HG03439 (cell line): ENCODE data around the gene XIRP1.

Experiments used
- ATAC-seq: cut with Tn5 transposase; IDR thresholded peaks from one replicate; pipeline ENCODE4 v1.9.1; 2021; ENCODE audit warnings: mild to moderate bottlenecking, moderate library complexity; ENCODE audit not compliant: unreplicated experiment

Gene XIRP1

GRCh38 chr3:39208463-39209055 lies 16.2 kb upstream of the XIRP1 start:
- no peak for ATAC-seq

DNA sequence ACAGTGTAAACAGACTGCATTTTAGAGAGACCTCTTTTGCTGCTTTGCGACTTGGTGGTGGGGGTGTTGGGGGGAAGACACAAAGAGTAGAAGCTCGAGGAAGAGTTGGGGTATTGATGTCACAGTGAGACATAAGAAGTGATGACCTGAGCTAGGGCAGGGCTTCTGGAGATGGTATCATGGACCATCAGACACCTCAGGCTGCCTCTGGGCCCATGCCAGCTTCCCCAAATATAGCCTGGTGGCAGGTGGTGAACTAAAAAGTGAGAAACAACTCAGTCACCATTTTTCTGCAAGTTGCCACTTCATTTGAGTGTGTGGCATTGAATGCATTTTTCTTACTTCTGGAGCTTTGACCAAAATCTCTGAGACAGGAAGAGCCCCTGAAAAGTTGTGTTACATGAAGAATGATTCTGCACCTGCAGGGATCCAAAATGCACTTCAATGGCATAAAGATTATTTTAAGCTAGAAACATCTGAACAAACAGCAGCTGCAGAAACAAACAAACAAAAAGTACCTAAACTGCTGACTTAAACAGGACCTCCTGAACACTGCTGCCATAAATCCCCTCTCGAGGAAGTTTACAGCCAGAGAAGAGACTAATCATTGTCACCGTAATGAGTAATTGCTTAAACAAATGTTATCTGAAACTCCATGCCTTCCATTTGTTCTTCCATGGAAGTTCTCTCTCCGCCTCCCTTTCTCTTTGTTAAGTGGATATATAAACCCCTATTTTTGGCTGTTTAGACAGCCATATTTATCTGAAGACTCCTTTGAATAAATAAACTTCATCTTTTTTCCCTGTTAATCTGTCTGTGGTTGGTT lies 15.2 kb upstream of the XIRP1 start:
- no peak for ATAC-seq

DNA sequence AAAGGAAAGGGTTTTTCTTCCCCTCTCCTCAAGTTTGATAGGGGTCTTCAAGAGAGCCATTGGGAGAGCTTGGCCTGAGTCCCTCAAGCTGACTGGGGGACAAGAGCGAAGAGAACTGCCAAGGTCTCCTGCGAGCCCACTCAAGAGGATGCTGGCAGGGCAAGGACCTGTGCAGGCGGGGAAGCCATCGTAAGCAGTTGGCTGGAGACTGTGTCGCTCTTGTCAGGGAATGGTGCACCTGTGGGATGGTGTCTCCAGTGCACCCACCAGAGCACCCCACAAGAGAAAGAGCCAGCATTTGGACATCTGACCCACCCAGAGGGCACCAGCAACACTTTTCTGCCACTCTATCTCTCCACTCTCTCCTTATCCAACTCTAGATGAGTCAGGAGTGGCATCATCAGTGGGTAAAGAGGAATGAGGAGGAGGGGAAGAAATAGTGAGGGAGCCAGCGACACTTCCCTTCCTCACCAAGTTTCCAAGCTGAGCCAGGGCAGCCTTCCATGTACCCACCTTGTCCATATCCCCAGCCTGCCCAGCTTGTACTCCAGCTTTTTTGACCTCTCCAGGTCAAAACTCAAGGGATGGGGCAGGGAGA lies 13.6 kb upstream of the XIRP1 start:
- ATAC-seq: no peak

DNA sequence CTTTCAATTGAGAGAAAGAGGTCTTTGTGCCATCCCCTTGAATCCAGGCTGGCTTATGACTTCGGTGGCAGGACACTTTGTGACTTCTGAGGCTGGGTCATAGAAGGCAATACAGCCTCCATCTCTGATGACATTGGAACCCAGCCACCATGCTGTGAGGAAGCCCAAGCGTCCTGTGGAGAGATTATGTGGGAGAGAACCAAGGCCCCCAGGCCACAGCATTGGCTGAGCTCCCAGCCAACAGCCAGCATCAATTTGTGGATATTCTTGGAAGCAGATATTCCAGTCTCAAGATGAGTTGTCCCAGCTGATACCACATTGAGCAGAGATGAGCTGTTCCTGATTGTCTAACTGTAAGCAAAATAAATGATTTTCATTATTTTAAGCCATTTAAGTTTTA lies 12.7 kb upstream of the XIRP1 start:
- no peak for ATAC-seq

DNA sequence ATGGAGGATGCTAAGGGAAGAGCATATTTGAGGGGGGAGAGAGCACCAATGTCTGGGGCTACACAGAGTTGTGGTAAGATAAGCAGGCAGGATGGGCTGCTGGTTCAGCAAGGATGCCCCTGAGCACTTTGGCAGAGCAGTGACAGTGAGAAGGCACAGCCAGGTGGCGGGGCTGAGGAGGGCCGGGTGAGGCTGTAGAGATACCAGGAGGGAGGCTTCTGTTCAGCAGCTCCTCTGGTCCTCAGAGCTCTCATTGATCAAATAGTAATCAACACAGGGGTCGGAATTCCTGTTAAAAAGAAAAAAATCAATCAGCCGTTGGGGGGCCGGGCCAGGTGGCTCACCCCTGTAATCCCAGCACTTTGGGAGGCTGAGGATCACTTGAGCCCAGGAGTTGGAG lies 11.5 kb upstream of the XIRP1 start:
- no peak for ATAC-seq

DNA sequence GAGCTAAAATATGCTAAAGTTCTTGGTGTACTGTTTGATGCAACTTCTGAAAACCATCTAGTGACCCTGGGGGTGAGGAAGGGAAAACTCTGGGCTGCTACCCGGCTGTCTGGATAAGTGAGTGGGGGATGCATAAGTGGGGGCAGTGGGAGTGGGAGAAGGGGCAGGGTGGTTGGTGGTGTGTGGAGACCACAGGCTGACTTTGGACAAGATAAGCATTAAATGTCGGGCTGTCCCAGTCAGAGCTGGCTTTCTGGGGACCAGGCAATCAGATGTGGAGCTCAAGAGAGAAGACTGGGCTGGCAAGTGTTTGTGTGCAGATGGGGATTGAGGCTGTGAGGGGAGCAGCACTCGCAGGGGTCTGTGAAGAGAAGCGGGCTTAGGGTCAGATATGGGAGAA lies 11.0 kb upstream of the XIRP1 start:
- ATAC-seq: no peak

DNA sequence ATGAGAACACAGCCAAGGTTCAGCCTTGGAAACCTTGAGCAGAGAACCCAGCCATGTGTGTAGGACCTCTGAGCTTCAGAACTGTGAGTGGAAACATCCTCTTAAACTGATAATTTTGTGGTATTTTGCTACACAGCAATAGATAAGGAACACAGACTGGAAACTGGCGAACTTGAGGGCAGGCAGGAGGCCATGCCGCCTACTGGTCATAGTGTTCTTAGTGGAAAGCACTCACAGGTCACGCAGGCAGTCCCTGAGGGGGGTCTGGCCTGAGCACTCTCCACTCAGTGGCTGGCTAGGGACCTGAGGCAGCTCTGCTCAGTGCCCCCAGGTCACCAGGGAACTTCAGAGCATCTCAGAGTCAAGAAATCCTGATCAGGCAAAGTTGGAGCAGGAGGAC lies 9.7 kb upstream of the XIRP1 start:
- no peak for ATAC-seq

DNA sequence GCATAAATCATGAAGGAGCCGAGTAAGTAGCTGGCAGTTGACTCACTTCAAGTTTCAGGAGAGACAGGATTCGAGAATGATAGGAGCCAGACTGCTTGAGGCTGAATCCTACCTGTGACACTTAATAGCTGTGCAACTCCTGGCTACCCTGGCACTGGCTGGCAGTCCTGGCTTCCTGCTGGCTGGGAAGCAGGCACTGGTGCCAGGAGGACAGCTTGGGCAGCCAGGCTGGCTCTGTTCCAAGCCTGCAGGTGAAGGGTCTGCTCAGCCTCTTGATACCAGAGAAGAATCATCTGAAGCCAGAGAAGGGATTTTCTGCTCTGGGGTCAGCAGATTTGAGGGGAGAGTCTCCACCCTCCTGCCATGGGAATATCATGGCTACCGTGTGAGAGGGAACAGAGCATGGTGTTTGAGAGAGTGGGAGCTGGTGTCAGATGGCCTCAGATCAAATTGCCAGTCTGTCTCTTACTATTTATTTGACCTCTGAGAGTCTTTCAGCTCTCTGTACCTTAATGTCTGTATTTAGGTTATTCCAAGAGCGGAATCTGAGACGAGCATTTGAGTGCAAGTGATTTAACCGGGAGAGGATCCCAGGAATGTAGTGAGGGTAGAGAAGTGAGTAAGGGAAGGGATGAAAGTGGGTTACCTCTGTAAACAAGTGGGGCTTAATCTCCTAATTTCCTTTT lies 4.4 kb upstream of the XIRP1 start:
- ATAC-seq: no peak

GRCh38 chr3:39196034-39196433 lies 3.6 kb upstream of the XIRP1 start:
- no peak for ATAC-seq

DNA sequence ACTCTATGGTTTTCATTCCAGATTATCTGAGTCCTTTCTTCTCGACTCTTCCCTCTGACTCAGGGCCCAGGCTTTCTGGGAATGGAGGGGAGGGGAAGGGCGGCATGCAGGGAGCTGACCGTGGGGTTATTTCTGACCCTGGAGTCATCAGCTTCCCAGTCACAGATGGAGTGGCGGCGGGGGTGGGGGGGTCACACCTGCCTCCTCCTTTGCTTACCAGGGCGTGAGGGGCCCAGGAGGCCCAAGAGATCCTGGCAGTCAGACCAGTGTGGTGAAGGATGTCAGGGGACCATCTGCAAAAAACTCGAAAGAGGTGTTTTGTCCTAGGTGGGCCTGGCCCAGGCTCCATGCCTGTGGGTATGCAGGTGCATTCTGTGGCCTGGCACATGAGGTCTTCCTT lies 996 bp upstream of the XIRP1 start:
- no peak for ATAC-seq

- no peak for ATAC-seq
Measured at GRCh38 chr3:39191773-39192172, 622 bp downstream of the XIRP1 start.

DNA sequence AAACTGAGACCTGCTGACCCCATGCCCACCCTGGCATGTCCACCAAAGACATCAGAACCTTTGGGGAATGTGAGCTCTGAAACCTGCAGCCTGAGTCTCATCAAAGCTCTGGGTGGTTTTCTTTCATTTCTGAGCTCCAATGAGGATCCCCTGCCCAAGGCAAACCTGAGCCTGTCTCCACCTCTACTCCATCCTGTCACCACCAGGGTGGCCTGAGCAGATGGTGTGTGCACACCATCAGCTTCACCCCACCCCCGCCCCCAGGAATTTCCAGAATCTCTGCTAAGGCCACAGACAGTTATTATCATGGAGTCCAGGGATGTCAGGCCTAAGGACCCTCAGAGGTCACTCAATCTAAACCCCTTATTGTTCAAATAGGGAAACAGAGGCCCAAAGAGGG lies 1.3 kb downstream of the XIRP1 start:
- ATAC-seq: no peak

GRCh38 chr3:39190281-39191025 lies 1.9 kb downstream of the XIRP1 start:
- ATAC-seq: no peak

DNA sequence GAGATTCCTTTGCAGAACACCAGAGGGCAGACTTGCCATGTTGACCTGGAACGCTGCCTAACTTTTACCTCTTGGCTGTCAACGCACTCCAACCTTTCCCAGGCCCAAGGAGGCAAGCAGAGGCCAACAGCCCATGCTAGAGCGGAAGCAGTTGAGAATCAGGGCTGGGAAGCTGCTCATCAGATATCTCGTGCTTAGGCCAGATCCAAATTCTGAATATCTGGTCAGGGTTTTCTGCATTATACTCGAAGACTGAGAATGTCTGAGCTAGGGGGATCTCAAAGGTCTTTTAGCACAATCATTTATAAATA lies 2.5 kb downstream of the XIRP1 start:
- ATAC-seq: peak; percentile 46

- no peak for ATAC-seq
Measured at GRCh38 chr3:39189150-39189958, 3.0 kb downstream of the XIRP1 start.

DNA sequence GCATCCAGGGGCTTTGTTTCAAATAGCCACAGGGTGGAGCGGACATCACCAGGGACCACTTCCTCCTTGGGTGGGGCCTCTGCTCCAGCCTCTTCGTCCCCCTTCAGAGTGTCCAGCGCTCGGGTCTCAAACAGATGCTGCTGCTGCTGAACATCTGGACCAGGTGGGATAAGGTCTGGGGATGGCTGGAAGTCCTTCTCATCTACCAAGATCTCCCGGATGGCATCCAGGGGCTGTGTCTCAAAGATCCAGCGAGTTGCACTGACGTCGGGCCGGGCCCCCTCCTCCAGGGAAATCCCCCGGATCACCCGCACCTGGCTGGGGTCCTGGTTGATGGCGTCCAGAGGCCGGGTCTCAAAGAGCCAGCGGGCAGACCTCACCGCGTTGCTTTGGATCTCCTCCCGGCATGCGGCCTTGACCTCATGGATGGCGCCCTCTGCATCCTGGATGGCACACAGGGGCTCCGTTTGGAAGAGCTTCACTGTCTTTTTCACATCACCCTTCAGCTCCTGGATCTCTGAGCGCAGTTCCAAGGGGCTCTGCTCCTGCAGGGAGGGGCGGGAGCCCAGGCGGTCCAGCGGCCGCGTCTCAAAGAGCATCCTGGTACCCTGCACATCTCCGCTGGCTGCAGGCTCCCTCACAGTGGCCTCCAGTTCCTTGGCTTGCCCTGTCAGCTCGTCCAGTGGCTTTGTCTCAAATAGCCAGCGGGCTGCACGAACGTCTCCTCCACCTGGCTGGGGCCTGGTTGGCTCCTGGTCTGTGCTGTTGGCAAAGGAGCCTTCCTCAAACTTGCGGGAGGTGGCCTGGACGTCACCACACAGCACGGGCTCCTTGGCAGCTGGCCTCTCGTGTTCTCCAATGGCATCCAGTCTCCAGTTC lies 3.9 kb downstream of the XIRP1 start:
- no peak for ATAC-seq

GRCh38 chr3:39187372-39188155 lies 4.8 kb downstream of the XIRP1 start:
- no peak for ATAC-seq

DNA sequence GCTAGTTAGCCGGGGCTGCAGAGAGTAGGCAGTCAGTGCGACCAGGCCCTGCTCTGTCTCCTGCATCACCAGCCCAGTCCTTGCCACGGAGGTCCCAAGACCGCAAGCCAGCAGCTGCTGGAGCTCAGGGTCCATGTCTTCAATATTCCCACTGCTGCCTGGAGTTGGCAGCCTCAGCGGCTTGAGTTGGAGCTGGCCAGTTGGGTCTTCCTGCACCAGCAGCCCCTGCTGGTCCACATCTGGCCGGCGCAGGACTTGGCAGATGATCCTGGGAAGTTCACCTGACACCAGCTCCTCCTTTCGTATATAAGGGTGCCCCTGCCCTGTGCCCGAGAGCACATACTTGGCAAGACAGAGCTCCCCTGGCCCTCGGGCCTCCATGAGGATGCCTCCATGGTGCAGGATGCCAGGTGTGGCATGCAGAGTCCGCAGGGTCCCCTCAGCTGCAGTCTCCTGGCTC lies 5.7 kb downstream of the XIRP1 start:
- no peak for ATAC-seq
